K562 (cell line): ENCODE results near the gene SELPLG. TPM values are rescaled to one million over a fixed set of nuclear protein-coding genes. Genes with fewer than 3 reads are reported as not detected.
A peak's percentile ranks its signal among the peaks of the same experiment; 100 is the strongest.

Experiments used
- ATAC-seq: fragments of 200-7000 bp; cut with Tn5 transposase; 3 replicates; pipeline ENCODE4 v1.9.1; 2020; ENCODE audit warnings: moderate library complexity
- BruUV-seq: library from RNA; stranded (reverse); fragments of 400-500 nt; replicated peaks from 2 replicates; lab custom pipeline; 2021; lab: Mats Ljungman, UMichigan
- CTCF ChIA-PET: fragments of 300-600 bp; formaldehyde crosslinking; extraction: SDS; loops from one replicate; lab custom pipeline; 2021; ENCODE audit warnings: low intra/inter-chr PET ratio; lab: Yijun Ruan, JAX
- POLR2A ChIA-PET: fragments of 300-600, 350-650 bp; sonication (Branson Sonifier 250); formaldehyde crosslinking; extraction: SDS; loops from one replicate; lab custom pipeline; 2021; ENCODE audit warnings: antibody characterized with exemption, inconsistent platforms; lab: Yijun Ruan, JAX
- DNase-seq, 4 experiments: peaks; one replicate each; pipeline versions ENCODE4 v3.0.0 to v3.0.0-alpha.2; 2011 to 2018; ENCODE audit warnings: low spot score in 3 of 4, mixed read lengths in 3 of 4; ENCODE audit errors: extremely low read depth in 1 of 4
- FAIRE-seq: peaks from 2 replicates; lab custom pipeline; 2011; peaks lifted over from hg19 to GRCh38; lab: Jason Lieb, UNC
- H2AFZ ChIP-seq: 2 replicates; pipeline ENCODE4 v1.6.0; 2011; ENCODE audit warnings: low read depth, low read length, control low read depth, inconsistent platforms
- H3K27ac ChIP-seq: fragments of 200-600 bp; 3 replicates; pipeline ENCODE4 v1.8.0; 2011; ENCODE audit warnings: low read depth, mild to moderate bottlenecking, control low read depth, inconsistent platforms, low read length, moderate library complexity, mixed read lengths; ENCODE audit errors: extremely low read depth
- H3K27me3 ChIP-seq, 2 experiments: fragments of 300-600 bp in 1 of 2; 2 replicates in 1 of 2; 3 replicates in 1 of 2; pipeline versions ENCODE4 v1.6.0 to v1.8.0; 2011; ENCODE audit warnings: inconsistent platforms in 2 of 2, low read length in 2 of 2, mild to moderate bottlenecking in 1 of 2, mixed read lengths in 1 of 2, moderate library complexity in 1 of 2; ENCODE audit not compliant: control insufficient read depth in 2 of 2, insufficient read depth in 2 of 2
- H3K36me3 ChIP-seq: fragments of 300-600 bp; 3 replicates; pipeline ENCODE4 v1.8.0; 2011; ENCODE audit warnings: mild to moderate bottlenecking, low read length, inconsistent platforms; ENCODE audit not compliant: control insufficient read depth, insufficient read depth
- H3K4me1 ChIP-seq, 2 experiments: fragments of 200-600 bp in 1 of 2; replicated peaks in 1 of 2; 2 replicates in 1 of 2; 3 replicates in 1 of 2; pipeline versions ENCODE4 v1.5.1 to v1.8.0; 2011; ENCODE audit warnings: inconsistent platforms in 2 of 2, low read length in 2 of 2, mild to moderate bottlenecking in 1 of 2, mixed read lengths in 1 of 2, moderate library complexity in 1 of 2; ENCODE audit not compliant: control insufficient read depth in 2 of 2, insufficient read depth in 2 of 2
- H3K4me2 ChIP-seq: 2 replicates; pipeline ENCODE4 v1.6.1; 2011; ENCODE audit warnings: low read length, control low read depth, inconsistent platforms, mixed read lengths; ENCODE audit not compliant: insufficient read depth
- H3K4me3 ChIP-seq: fragments of 200-600 bp; sonication (generic), shearing (Covaris generic); 2 replicates; pipeline ENCODE4 v1.5.1; 2016; ENCODE audit warnings: control low read depth, inconsistent platforms
- H3K79me2 ChIP-seq: fragments of 200-600 bp; 3 replicates; pipeline ENCODE4 v1.8.0; 2011; ENCODE audit warnings: low read length, inconsistent platforms; ENCODE audit not compliant: control insufficient read depth, insufficient read depth
- H3K9ac ChIP-seq, 2 experiments: 2 replicates each; pipeline versions ENCODE4 v1.6.0 to v1.6.1; 2011; ENCODE audit warnings: low read depth in 2 of 2, low read length in 2 of 2, control low read depth in 1 of 2, inconsistent platforms in 1 of 2, mild to moderate bottlenecking in 1 of 2, mixed read lengths in 1 of 2; ENCODE audit not compliant: insufficient read depth in 1 of 2
- H3K9me1 ChIP-seq: one replicate; pipeline ENCODE4 v1.6.0; 2011; ENCODE audit warnings: inconsistent platforms, mild to moderate bottlenecking, low read length, moderate library complexity; ENCODE audit not compliant: control insufficient read depth, insufficient read depth
- H3K9me3 ChIP-seq: replicated peaks from 2 replicates; pipeline ENCODE4 v1.5.1; 2011; ENCODE audit warnings: low read depth, low read length, inconsistent platforms; ENCODE audit not compliant: control insufficient read depth, insufficient read depth
- H4K20me1 ChIP-seq: replicated peaks from 2 replicates; pipeline ENCODE4 v1.6.1; 2011; ENCODE audit warnings: low read length, inconsistent platforms, mixed read lengths; ENCODE audit not compliant: control insufficient read depth, insufficient read depth
- CBX3 ChIP-seq, 2 experiments: IDR thresholded peaks; 1 replicate in 1 of 2; 2 replicates in 1 of 2; pipeline ENCODE4 v1.6.1; 2012; ENCODE audit warnings: inconsistent platforms in 2 of 2, low read length in 2 of 2, borderline replicate concordance in 1 of 2, control low read depth in 1 of 2
- CC2D1A ChIP-seq: fragments of 450-650 bp; IDR thresholded peaks from 2 replicates; pipeline ENCODE4 v1.6.1; 2017; ENCODE audit warnings: mild to moderate bottlenecking
- COPS2 ChIP-seq: fragments of 450-650 bp; conservative IDR thresholded peaks from 2 replicates; pipeline ENCODE4 v1.6.1; 2016; ENCODE audit warnings: mild to moderate bottlenecking, moderate library complexity
- CXXC5 ChIP-seq: fragments of 250-450 bp; sonication (Bioruptor Pico); IDR thresholded peaks from 2 replicates; pipeline ENCODE4 v1.8.0; 2022; ENCODE audit warnings: inconsistent platforms, mild to moderate bottlenecking, moderate library complexity
- ETS1 ChIP-seq: conservative IDR thresholded peaks from 2 replicates; pipeline ENCODE4 v1.6.1; 2011; ENCODE audit warnings: low read depth, mild to moderate bottlenecking, low read length; ENCODE audit not compliant: control insufficient read depth
- PRDM10 ChIP-seq: fragments of 450-650 bp; IDR thresholded peaks from 2 replicates; pipeline ENCODE4 v1.6.1; 2018; ENCODE audit not compliant: partially characterized antibody
- ZBTB49 ChIP-seq: sonication (generic); formaldehyde crosslinking; IDR thresholded peaks from 2 replicates; pipeline ENCODE4 v1.8.0; 2022; ENCODE audit warnings: missing genetic modification reagents, mild to moderate bottlenecking, borderline replicate concordance
- ZNF146 ChIP-seq: IDR thresholded peaks from one replicate; pipeline ENCODE4 v1.6.1; 2018; ENCODE audit warnings: missing compliant biosample characterization; ENCODE audit not compliant: unreplicated experiment
- ZNF79 ChIP-seq: fragments of 250-450 bp; sonication (Bioruptor Pico); IDR thresholded peaks from 2 replicates; pipeline ENCODE4 v1.4.0; 2020; ENCODE audit warnings: low read depth, mild to moderate bottlenecking, moderate library complexity
- WGBS: fragments of 100-300 bp; shearing (Covaris generic); methylation state at CpG from one replicate; pipeline ENCODE4 v1.1.6; 2016; ENCODE audit warnings: low coverage, mixed read lengths; ENCODE audit not compliant: insufficient coverage; ENCODE audit errors: missing lambda C conversion rate; 5-methylcytosine and 5-hydroxymethylcytosine counted together
- in situ Hi-C: fragments of 300-500 bp; cut with MboI; formaldehyde crosslinking; loops from 4 replicates; pipeline ENCODE4 v1.15.0; 2018; ENCODE audit warnings: inconsistent platforms, mixed read lengths
- intact Hi-C: fragments of 100-400 bp; cut with micrococcal nuclease; formaldehyde crosslinking; loops from 2 replicates; pipeline ENCODE4 v1.14.2; 2022
- polyA plus RNA-seq, 8 experiments: library from polyadenylated mRNA; depleted of rRNA in 4 of 8; stranded (reverse) in 5 of 8; unstranded in 3 of 8; fragments of >200 nt; fragmentation: Nextera tagmentation in 2 of 8; fragmentation: Illumina TruSeq in 1 of 8; extraction: Ambion mirVana in 2 of 8; extraction: Trizol in 1 of 8; gene quantifications; 2 replicates each; pipeline versions ENCODE4 v1.2.1 to v1.2.3, GENCODE V29; 2011 to 2014; ENCODE audit warnings: inconsistent platforms in 1 of 8, missing spikeins in 1 of 8
- total RNA-seq, 7 experiments: library from RNA; depleted of rRNA in 6 of 7; stranded (reverse); fragments of >200 nt in 6 of 7; fragmentation: Illumina TruSeq in 2 of 7; extraction: Trizol in 2 of 7; gene quantifications; 2 replicates each; pipeline versions ENCODE4 v1.2.1 to v1.2.3, GENCODE V29; 2011 to 2021; ENCODE audit warnings: low replicate concordance in 1 of 7
- TF ChIP-seq, protein P1 (sequence below): sonication (generic); formaldehyde crosslinking; IDR thresholded peaks from 2 replicates; pipeline ENCODE4 v1.8.0; 2023; ENCODE audit warnings: mild to moderate bottlenecking, missing genetic modification reagents

SELPLG gene
- total and polyA plus RNA-seq, 9 of the 15 experiments (the other 6 are each of a cell fraction or from before 2014, with no cell fraction given) = 0.22 to 10.2 (median 1.7) TPM

- Histone ChIP-seq H3K36me3 (no peaks in the 10 kb centered on the region), H3K9me1 (no peaks in the 10 kb centered on the region), H3K9me3 (no peaks in the 10 kb centered on the region), H3K4me3 (no peak overlapping the region), H3K27ac (no peak overlapping the region), H3K4me1 (peaks cover 16 to 20% of the 10 kb centered on the region in 2 experiments; a peak in 3 of 5 replicates), H3K9ac (peak overlapping the region in 1 of 2 experiments; percentile 2; a peak in 1 of 4 replicates), H4K20me1 (no peaks in the 10 kb centered on the region), H3K4me2 (no peak overlapping the region), H3K79me2 (no peaks in the 10 kb centered on the region), H2AFZ (peak overlapping the region; percentile 43), H3K27me3 (no peaks in the 10 kb centered on the region)
- no TSS peak for BruUV-seq
- 3% methylated on average over 15 of the region's 16 CpGs for WGBS
- FAIRE-seq = peak; percentile 86
- in situ Hi-C loops = loop anchor here (5.0 kb wide), 1 partner anchor 51 kb away; no protein-coding TSS in a partner anchor
- POLR2A ChIA-PET = interaction anchor here (0.5 to 2.1 kb wide), 6 partner anchors 10 to 106 kb away, joined by 3 to 16 read pairs (median 3); no protein-coding TSS in a partner anchor
- peak; percentile 94 for ATAC-seq
- DNase-seq = peak; percentile 82 to 91 (median 84)
- CTCF ChIA-PET = interaction anchor here (0.6 to 2.9 kb wide), 3 partner anchors 48 to 84 kb away, joined by 3 to 30 read pairs (median 5); partner anchors contain the start of gene ISCU
- intact Hi-C loops = loop anchor here (1.0 kb wide), 3 partner anchors 23 to 99 kb away; no protein-coding TSS in a partner anchor
- TF ChIP-seq CXXC5 (CRISPR knock-in tag) (peak; percentile 19; the same call in 1 of the 2 replicates), ZBTB49 (CRISPR knock-in tag) (peak; percentile 28; the same call in 1 of the 2 replicates), ZNF146 (no peak), COPS2 (no peak), PRDM10 (peak; percentile 94), CC2D1A (peak; percentile 54; the same call in 1 of the 2 replicates), ETS1 (no peak), ZNF79 (no peak), CBX3 (IDR thresholded peaks at IDR 0.05; ENCODE audit: borderline replicate concordance in 1 of 2, low read length in 2 of 2) (peak in 1 of 2 experiments; percentile 49; a peak in 1 of 3 replicates)
- TF ChIP-seq, protein P1, sequence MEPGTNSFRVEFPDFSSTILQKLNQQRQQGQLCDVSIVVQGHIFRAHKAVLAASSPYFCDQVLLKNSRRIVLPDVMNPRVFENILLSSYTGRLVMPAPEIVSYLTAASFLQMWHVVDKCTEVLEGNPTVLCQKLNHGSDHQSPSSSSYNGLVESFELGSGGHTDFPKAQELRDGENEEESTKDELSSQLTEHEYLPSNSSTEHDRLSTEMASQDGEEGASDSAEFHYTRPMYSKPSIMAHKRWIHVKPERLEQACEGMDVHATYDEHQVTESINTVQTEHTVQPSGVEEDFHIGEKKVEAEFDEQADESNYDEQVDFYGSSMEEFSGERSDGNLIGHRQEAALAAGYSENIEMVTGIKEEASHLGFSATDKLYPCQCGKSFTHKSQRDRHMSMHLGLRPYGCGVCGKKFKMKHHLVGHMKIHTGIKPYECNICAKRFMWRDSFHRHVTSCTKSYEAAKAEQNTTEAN = 0 out of 2 replicates have a peak, but pooled peaks have one; percentile 67
Observed at GRCh38 chr12:108618079-108618952, 15.4 kb downstream of the SELPLG start.
